Measurements from ENCODE around the gene TPCN1.

The TPCN1 gene

DNA sequence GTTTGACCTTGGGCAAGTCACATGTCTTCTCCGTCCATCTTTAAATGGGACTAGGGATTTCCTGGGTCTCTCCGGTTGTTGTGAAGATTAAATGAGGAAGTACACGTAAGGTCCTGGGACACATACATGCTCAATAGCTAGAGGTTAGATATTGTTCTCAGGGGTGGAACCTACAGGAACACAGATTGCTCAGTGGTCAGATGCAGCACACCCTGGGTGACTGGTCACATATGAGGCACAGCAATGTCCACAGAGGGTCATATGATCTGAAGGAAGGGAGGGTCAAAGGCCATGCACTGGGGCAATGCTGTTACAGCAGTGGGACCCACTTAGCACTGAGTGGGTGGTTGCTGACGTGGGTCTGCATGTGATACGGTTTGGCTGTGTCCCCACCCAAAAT is 125.1 kb downstream of the TPCN1 start:
- H3K4me3 ChIP-seq (ENCODE audit: low read depth, low read length) = no peak overlapping the region
- DNase-seq (ENCODE audit: low read depth) = no peak

DNA sequence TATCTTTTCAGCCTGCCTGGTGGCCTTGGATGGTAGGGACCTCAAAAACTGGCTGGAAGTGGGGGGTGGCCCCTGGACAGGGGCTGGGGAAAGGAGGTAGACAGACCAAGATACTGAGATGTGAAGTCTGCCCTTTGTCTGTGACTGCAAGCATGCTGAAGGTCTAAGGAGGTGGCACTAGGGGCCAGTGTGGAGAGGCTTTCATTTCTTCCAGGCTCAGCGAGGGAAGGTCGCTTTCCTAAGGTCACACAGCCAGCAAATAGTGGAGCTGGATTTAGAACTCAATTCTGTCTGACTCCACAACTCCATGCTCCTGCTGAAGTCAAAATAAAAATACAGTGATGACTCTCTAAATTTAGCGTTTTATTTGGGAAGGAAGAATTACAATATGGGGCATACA is 125.8 kb downstream of the TPCN1 start:
- no peak for DNase-seq (ENCODE audit: low read depth)
- H3K4me3 ChIP-seq (ENCODE audit: low read depth, low read length) = no peak overlapping the region

DNA sequence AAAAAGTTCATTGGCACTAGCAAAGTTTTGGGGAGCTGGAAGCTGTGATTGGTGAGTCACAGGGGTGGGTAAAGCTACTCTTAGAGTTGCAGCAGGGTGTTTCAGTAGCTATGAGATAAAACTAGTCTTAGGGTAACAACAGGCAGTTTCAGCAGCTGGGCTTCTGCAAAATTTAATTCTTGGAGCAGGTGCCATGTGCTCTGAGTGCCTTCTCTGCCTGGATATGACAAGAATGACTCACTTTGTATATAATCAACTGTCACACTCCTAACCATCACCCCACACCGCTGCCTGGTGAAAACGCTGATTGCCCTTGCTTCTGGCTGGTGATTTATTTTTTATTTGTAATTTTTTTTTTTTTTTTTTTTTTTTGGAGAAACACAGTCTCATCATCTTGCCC is 126.6 kb downstream of the TPCN1 start:
- H3K4me3 ChIP-seq (ENCODE audit: low read depth, low read length) = no peak overlapping the region
- DNase-seq (ENCODE audit: low read depth) = no peak

Measured in skeletal muscle cell (primary cell).